Activated effector memory CD4-positive, alpha-beta T cell treated with Interleukin-2 at 50 U/mL for 16 hours (primary cell): ENCODE data around the gene NTN3.
"Not testable (repeated sequence)": the region's sequence is repeated elsewhere in the genome, so short reads cannot be mapped to it uniquely, and the experiment has no call there.

Experiments
- DNase-seq: peaks from one replicate; pipeline ENCODE4 v3.0.0-alpha.2; 2020

Gene NTN3

DNA sequence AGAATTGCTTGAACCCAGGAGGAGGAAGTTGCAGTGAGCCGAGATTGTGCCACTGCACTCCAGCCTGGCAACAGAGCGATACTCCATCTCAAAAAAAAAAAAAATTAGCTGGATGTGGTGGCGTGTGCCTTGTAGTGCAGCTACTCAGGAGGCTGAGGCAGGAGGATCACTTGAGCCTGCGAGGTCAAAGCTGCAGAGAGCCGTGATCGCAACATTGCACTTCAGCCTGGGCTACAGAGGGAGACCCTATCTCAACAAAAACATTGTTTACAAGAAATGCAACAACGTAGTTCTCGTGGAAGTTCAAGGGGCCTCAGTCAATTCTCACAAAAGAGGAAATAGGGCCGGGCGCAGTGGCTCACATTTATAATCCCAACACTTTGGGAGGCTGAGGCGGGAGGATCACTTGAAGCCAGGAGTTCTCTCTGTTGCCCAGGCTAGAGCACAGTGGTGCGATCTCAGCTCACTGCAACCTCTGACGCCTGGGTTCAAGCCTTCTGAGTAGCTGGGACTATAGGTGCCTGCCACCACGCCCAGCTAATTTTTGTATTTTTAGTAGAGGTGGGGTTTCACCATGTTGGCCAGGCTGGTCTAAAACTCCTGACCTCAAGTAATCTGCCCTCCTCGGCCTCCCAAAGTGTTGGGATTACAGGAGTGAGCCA lies 29.8 kb upstream of the NTN3 start:
- not testable (repeated sequence) for DNase-seq

- DNase-seq = no peak
Measured at GRCh38 chr16:2443555-2443954, 27.5 kb upstream of the NTN3 start.

DNA sequence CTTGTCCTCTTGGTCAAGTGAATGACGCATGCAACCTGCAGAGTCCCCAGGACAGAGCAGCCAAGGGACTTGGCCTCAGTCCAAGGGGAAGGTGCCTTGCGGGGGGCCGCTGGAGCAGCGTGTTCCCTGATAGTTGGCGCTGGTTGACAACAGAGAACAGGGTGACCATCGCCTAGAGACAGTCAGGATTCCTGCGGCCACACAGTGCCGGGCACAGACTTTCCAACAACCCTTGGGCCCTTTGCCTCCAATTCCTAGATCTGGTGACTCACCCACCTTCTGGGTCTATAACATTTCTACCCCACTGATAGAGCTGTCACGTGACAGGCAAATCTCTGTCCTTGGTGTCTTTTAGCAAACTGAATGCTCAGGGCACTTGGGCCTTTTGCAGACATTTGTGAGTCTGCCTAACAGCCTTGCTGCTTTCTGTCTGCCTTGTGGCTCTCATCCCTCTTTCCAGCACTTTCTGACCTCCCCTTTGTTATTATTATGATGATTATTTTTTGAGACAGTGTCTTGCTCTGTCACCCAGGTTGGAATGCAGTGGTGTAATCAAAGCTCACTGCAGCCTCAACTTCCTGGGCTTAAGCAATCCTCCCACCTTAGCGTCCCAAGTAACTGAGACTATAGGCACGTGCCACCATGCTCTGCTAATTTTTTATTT lies 23.0 kb upstream of the NTN3 start:
- DNase-seq = no peak

DNA sequence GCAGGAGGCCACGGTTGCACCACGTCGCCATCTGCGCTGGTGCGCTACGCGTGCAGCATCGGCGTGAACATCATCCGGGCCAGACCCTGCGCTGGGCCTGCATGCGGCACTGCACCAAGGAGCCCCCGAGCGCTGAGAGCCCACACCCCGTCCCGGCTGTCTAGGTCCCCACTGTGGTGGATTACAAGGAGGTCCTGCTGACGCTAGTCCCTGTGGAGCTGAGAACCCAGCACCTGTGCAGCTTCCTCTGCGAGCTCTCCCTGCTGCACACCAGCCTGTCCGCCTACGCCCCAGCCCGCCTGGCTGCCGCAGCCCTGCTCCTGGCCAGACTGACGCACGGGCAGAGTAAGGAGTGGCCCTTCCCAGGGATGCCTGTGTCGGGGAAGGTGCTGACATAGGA lies 22.0 kb upstream of the NTN3 start:
- no peak for DNase-seq

- DNase-seq = no peak
Measured at GRCh38 chr16:2450535-2450934, 20.6 kb upstream of the NTN3 start.

GRCh38 chr16:2450975-2451381 lies 20.1 kb upstream of the NTN3 start:
- DNase-seq = no peak

DNA sequence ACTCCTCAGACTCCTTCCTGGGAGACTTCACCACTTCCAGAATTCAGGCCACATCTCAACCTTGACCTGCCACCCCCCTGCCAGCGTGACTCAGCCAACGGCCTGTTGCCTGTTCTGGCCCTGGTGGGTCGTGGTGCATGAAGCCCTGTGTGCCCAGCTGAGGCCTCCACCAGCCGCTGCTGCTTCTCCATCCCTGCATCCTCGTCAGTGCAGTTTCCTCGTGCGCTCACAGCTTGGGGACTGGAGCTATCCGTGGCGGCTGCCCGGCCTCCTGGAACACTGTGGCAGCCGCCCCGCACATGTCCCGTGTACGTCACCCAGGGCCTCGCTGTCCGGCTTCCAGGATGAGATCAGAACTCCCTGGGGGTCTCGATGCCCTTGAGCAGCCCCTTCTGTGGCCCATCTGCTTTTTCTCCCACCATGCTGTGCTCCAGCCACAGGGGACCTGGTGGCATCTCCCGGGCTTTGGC lies 19.2 kb upstream of the NTN3 start:
- DNase-seq = no peak

DNA sequence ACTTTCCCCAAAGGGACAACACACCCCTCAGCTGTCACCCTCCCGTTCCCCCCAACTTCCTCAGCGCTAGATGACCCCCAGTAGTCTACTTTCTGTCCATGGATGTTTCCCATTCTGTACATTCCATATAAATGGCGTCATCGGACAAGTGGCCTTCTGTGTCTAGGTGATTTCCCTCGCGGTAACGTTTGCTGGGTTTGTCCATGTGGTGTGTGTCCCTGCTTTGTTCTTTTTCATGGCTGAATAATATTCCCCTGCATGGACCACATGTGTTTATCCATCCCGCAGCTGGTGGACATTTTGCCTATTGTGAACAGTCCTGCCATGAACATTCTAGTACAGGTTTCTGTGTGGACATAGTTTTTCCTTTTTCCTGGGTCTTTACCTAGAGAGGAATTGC lies 18.4 kb upstream of the NTN3 start:
- no peak for DNase-seq

DNA sequence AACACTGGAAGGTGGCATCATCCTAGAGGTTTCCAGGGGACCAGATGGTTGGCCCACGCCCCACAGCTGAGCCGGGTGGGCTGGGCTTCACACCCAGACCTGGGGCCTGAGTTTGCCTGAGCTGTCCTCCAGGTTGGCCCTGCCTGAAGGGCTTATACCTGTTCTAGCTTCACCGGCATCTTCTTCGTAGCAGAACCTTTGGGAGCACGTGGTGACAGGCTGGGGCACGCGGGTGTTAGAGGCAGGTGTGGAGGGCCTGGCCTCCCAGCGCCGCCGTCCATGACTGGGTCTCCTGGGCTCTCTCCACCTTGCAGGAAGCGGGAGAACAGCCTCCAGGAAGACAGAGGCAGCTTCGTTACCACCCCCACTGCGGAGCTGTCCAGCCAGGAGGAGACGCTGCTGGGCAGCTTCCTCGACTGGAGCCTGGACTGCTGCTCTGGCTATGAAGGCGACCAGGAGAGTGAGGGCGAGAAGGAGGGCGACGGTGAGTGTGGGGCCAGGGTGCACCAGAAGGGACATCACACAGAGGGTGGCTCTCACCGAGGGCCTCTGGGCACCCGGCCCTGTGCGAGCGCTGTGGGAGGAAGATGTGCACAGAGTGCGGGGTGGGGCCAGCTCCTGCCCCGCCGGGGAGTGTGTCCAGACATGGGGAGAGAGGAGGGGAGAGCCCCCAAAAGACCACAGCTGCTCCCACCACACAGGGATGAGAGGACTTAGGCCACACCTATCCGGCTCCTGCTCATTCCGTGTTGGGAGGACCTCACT lies 15.8 kb upstream of the NTN3 start:
- no peak for DNase-seq

GRCh38 chr16:2456551-2457153 lies 14.4 kb upstream of the NTN3 start:
- DNase-seq = no peak

GRCh38 chr16:2457267-2457666 lies 13.8 kb upstream of the NTN3 start:
- no peak for DNase-seq

- DNase-seq = no peak
Measured at GRCh38 chr16:2457946-2458345, 13.2 kb upstream of the NTN3 start.

GRCh38 chr16:2458887-2459646 lies 12.0 kb upstream of the NTN3 start:
- no peak for DNase-seq

DNA sequence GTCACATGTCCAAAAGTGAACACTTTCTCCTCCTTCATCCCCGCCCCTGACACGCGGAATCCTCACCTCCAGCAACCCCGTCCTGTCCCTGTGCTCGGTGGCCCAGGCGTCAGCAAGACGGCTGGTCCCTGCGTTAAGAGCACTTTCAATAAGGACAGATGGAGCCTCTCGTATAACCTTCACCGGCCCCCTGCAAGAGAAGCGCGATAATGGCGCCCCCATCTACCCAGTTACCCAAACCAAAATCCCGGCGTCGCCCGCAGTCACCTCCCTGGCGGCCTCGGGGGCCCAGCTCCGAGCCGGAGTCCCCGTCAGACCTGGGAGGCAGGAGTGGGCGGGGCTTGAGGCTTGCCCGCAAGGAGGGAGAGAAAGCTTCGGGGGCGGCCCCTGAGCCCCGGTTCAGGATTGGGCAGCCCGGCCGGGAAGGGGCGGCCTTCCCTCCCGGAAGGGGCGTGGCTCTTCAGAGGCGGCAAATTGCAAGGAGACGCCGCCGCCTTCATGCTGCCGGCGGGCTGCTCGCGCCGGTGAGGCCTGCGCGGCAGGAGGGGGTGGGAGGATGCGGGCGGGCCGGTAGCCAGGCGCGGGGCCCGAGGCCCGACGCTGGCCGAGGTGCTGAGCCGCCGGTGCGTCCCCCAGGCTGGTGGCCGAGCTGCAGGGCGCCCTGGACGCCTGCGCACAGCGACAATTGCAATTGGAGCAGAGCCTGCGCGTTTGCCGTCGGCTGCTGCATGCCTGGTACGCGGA lies 11.3 kb upstream of the NTN3 start, which contains the start of gene TEDC2:
TSS of gene TEDC2 (plus strand) at position 463 of the 744 bp plus-strand sequence. CDS start at position 499, 36 bp downstream.
- DNase-seq = peak; percentile 95

GRCh38 chr16:2460391-2460713 lies 10.7 kb upstream of the NTN3 start:
- no peak for DNase-seq

GRCh38 chr16:2460916-2461315 lies 10.2 kb upstream of the NTN3 start:
- no peak for DNase-seq

DNA sequence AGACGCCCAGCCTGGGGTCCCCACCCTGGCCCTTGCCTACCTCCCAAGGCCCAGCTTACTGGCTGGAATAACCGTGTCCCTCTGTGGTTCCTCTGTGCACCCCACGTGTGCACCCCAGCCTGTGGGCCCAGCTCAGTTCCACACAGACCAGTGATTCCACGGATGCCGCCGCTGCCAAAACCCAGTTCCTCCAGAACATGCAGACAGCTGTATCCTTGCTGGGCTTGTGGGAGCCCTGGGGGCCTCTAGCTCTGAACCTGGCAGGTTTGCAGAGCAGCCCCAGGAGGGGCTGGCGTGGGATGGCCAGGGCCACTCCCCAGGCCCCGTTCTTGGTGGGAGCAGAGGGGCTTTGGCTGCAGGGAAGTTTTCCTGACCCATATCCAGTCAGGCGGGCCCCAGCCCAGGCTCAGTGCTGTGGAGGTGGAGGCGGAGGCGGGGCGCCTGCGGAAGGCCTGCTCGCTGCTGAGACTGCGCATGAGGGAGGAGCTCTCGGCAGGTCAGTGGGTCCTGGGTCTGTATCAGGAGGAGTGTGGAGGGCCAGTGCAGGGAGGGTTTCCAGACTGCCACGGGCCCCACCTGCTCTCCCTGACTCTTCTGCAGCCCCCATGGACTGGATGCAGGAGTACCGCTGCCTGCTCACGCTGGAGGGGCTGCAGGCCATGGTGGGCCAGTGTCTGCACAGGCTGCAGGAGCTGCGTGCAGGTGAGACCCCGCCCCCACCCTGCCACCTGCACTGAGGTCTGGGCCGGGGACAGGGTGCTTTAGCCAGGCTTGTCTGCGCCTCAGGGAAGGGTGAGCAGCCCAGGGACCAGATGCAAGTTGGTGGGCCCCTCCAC lies 8.8 kb upstream of the NTN3 start:
- DNase-seq = no peak

DNA sequence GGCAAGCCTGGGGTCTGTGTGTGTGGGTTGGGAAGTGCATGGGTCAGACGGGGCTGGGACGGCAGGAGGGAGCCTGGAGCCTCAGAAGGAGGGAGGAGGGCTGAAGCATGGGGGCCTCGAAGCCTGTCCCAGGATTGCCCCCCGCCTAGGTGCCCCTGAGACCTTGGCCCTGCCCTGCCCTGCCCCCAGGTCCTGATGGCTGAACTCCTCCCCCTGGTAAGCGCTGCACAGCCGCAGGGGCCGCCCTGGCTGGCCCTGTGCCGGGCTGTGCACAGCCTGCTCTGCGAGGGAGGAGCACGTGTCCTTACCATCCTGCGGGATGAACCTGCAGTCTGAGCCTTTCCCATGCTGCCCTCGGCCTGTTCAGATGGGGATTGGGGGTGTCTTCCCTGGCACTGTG lies 6.8 kb upstream of the NTN3 start:
- DNase-seq = no peak

- DNase-seq = no peak
Measured at GRCh38 chr16:2465653-2466415, 5.3 kb upstream of the NTN3 start.
